K562 (cell line): ENCODE data around the gene POU4F3. TPM values are rescaled to one million over a fixed set of nuclear protein-coding genes. Genes with fewer than 3 reads are reported as not detected.

Experiments
- BMI1 ChIP-seq: fragments of 150-350 bp; IDR thresholded peaks from 2 replicates; pipeline ENCODE4 v1.6.1; 2014; ENCODE audit warnings: low read length
- CTCF ChIP-seq, 3 experiments: IDR thresholded peaks in 2 of 3; conservative IDR thresholded peaks in 1 of 3; 2 replicates each; pipeline ENCODE4 v1.5.1; 2011 to 2012; ENCODE audit warnings: low read length in 3 of 3, mild to moderate bottlenecking in 3 of 3, control low read depth in 2 of 3, improper control_type of control experiment in 1 of 3, inconsistent platforms in 1 of 3, low read depth in 1 of 3, mixed read lengths in 1 of 3, moderate library complexity in 1 of 3; ENCODE audit not compliant: insufficient read depth in 2 of 3
- EZH2 ChIP-seq: IDR thresholded peaks from 2 replicates; pipeline ENCODE4 v1.6.1; 2012; ENCODE audit warnings: low read depth, mild to moderate bottlenecking, inconsistent platforms, low read length, borderline replicate concordance
- FOXA3 ChIP-seq, 2 experiments: fragments of 450-650 bp in 1 of 2; sonication (generic) in 1 of 2; formaldehyde crosslinking; IDR thresholded peaks in 1 of 2; conservative IDR thresholded peaks in 1 of 2; 2 replicates each; pipeline versions ENCODE4 v1.4.0 to v1.8.0; 2020 to 2022; ENCODE audit warnings: mild to moderate bottlenecking in 2 of 2, missing genetic modification reagents in 1 of 2
- FOXK2 ChIP-seq, 2 experiments: fragments of 450-650 bp; IDR thresholded peaks in 1 of 2; conservative IDR thresholded peaks in 1 of 2; 2 replicates each; pipeline ENCODE4 v1.6.1; 2016; ENCODE audit warnings: low read depth in 2 of 2, mild to moderate bottlenecking in 1 of 2
- RCOR1 ChIP-seq, 2 experiments: IDR thresholded peaks; 2 replicates each; pipeline ENCODE4 v1.6.1; 2012; ENCODE audit warnings: low read depth in 2 of 2, low read length in 2 of 2, borderline replicate concordance in 1 of 2, improper control_type of control experiment in 1 of 2
- REST ChIP-seq, 2 experiments: fragments of 450-650 bp; formaldehyde crosslinking in 1 of 2; IDR thresholded peaks; 2 replicates each; pipeline versions ENCODE4 v1.4.0 to v1.6.1; 2014 to 2020; ENCODE audit warnings: mild to moderate bottlenecking in 2 of 2, borderline replicate concordance in 1 of 2, low read depth in 1 of 2
- RFX1 ChIP-seq: fragments of 450-650 bp; IDR thresholded peaks from 2 replicates; pipeline ENCODE4 v1.6.1; 2016; ENCODE audit warnings: mild to moderate bottlenecking, moderate library complexity
- SMC3 ChIP-seq: conservative IDR thresholded peaks from 2 replicates; pipeline ENCODE4 v1.6.1; 2011; ENCODE audit warnings: low read depth, low read length, improper control_type of control experiment; ENCODE audit not compliant: insufficient read depth
- TAL1 ChIP-seq: fragments of 450-650 bp; IDR thresholded peaks from 2 replicates; pipeline ENCODE4 v1.6.1; 2016; ENCODE audit warnings: mild to moderate bottlenecking
- TBL1XR1 ChIP-seq, 2 experiments: IDR thresholded peaks; 2 replicates each; pipeline ENCODE4 v1.6.1; 2012; ENCODE audit warnings: improper control_type of control experiment in 2 of 2, low read length in 2 of 2, mild to moderate bottlenecking in 1 of 2
- TBP ChIP-seq: optimal IDR thresholded peaks from 2 replicates; pipeline ENCODE3; 2011; ENCODE audit warnings: low read depth, low read length, improper control_type of control experiment
- TCFL5 ChIP-seq: fragments of 250-450 bp; sonication (Bioruptor Pico); conservative IDR thresholded peaks from 2 replicates; pipeline ENCODE4 v1.6.1; 2021; ENCODE audit warnings: mild to moderate bottlenecking, moderate library complexity, matching md5 sums
- ZFX ChIP-seq: sonication (generic); formaldehyde crosslinking; IDR thresholded peaks from 2 replicates; pipeline ENCODE4 v1.8.0; 2022; ENCODE audit warnings: mild to moderate bottlenecking, missing genetic modification reagents, moderate library complexity
- ZNF586 ChIP-seq: fragments of 450-650 bp; formaldehyde crosslinking; conservative IDR thresholded peaks from 2 replicates; pipeline ENCODE4 v1.4.0; 2020; ENCODE audit warnings: mild to moderate bottlenecking, moderate library complexity
- ZSCAN29 ChIP-seq: fragments of 450-650 bp; IDR thresholded peaks from 2 replicates; pipeline ENCODE4 v1.6.1; 2017
- polyA plus RNA-seq, 8 experiments: library from polyadenylated mRNA; depleted of rRNA in 4 of 8; stranded (reverse) in 5 of 8; unstranded in 3 of 8; fragments of >200 nt; fragmentation: Nextera tagmentation in 2 of 8; fragmentation: Illumina TruSeq in 1 of 8; extraction: Ambion mirVana in 2 of 8; extraction: Trizol in 1 of 8; gene quantifications; 2 replicates each; pipeline versions ENCODE4 v1.2.1 to v1.2.3, GENCODE V29; 2011 to 2014; ENCODE audit warnings: inconsistent platforms in 1 of 8, missing spikeins in 1 of 8
- total RNA-seq, 7 experiments: library from RNA; depleted of rRNA in 6 of 7; stranded (reverse); fragments of >200 nt in 6 of 7; fragmentation: Illumina TruSeq in 2 of 7; extraction: Trizol in 2 of 7; gene quantifications; 2 replicates each; pipeline versions ENCODE4 v1.2.1 to v1.2.3, GENCODE V29; 2011 to 2021; ENCODE audit warnings: low replicate concordance in 1 of 7

POU4F3 gene
- total and polyA plus RNA-seq, 9 of the 15 experiments (the other 6 are each of a cell fraction or from before 2014, with no cell fraction given) = 0.04 to 0.13 (median 0.07) TPM; not detected in 6

- TF ChIP-seq SMC3 = 0 out of 2 replicates have a peak, but pooled peaks have one; percentile 41
- TF ChIP-seq ZFX (CRISPR knock-in tag) = no peak
- no peak for TF ChIP-seq ZNF586 (CRISPR knock-in tag)
- no peak for TF ChIP-seq RFX1
- peak; percentile 58 to 81 (median 66); a peak in 5 of 6 replicates for TF ChIP-seq CTCF (IDR thresholded peaks at IDR 0.05 in 2 of 3, conservative IDR thresholded peaks at IDR 0.05 in 1 of 3; ENCODE audit: insufficient read depth in 2 of 3, low read depth in 1 of 3, low read length in 3 of 3)
- no peak for TF ChIP-seq ZSCAN29
- no peak for TF ChIP-seq TAL1
- TF ChIP-seq FOXK2 (conservative IDR thresholded peaks at IDR 0.05 in 1 of 2, IDR thresholded peaks at IDR 0.05 in 1 of 2; ENCODE audit: low read depth in 2 of 2) = 0 out of 4 replicates have a peak, but pooled peaks of 1 of the 2 experiments have one; percentile 29
- 0 out of 4 replicates have a peak, but pooled peaks of 1 of the 2 experiments have one; percentile 9 for TF ChIP-seq RCOR1 (IDR thresholded peaks at IDR 0.05; ENCODE audit: borderline replicate concordance in 1 of 2, low read depth in 2 of 2, low read length in 2 of 2)
- peak; percentile 28; the same call in 1 of the 2 replicates for TF ChIP-seq REST (IDR thresholded peaks at IDR 0.05; ENCODE audit: borderline replicate concordance)
- TF ChIP-seq REST (CRISPR knock-in tag; IDR thresholded peaks at IDR 0.05; ENCODE audit: low read depth) = no peak
- no peak for TF ChIP-seq EZH2
- TF ChIP-seq TCFL5 (CRISPR knock-in tag) = no peak
- TF ChIP-seq TBP = no peak
- TF ChIP-seq BMI1 = no peak
- no peak for TF ChIP-seq TBL1XR1 (IDR thresholded peaks at IDR 0.05; ENCODE audit: low read length in 2 of 2)
- peak; percentile 66 to 86; a peak in 3 of 4 replicates for TF ChIP-seq FOXA3 (CRISPR knock-in tag; conservative IDR thresholded peaks at IDR 0.05 in 1 of 2, IDR thresholded peaks at IDR 0.05 in 1 of 2)
Observed at GRCh38 chr5:146291421-146292074, 47.1 kb upstream of the POU4F3 start (continued).
